Thyroid gland (tissue), 4 donors: ENCODE measurements around the gene ZNF20. TPM values are rescaled to one million over a fixed set of nuclear protein-coding genes. Genes with fewer than 3 reads are reported as not detected.
A peak's percentile ranks its signal among the peaks of the same experiment; 100 is the strongest.

Experiments
- DNase-seq, 2 donors: peaks; one replicate each; pipeline ENCODE4 v3.0.0-alpha.2; 2019
- H3K27ac ChIP-seq, 3 donors: fragments of 200-600 bp; sonication (generic); 1 replicate in 2 of 3; 2 replicates in 1 of 3; pipeline ENCODE4 v1.5.1; 2016 to 2019; ENCODE audit warnings: mild to moderate bottlenecking in 1 of 3, moderate library complexity in 1 of 3
- H3K27me3 ChIP-seq: fragments of 200-600 bp; sonication (generic); one replicate; pipeline ENCODE4 v1.5.1; 2019
- H3K36me3 ChIP-seq, 2 donors: fragments of 200-600 bp; sonication (generic); one replicate each; pipeline ENCODE4 v1.5.1; 2016 to 2019
- H3K4me1 ChIP-seq, 2 donors: fragments of 200-600 bp; sonication (generic); one replicate each; pipeline ENCODE4 v1.5.1; 2017 to 2019
- H3K4me3 ChIP-seq, 3 donors: fragments of 200-600 bp; sonication (generic); replicated peaks in 1 of 3; 1 replicate in 2 of 3; 2 replicates in 1 of 3; pipeline ENCODE4 v1.5.1; 2016; ENCODE audit warnings: mild to moderate bottlenecking in 1 of 3
- H3K9me3 ChIP-seq: fragments of 200-600 bp; sonication (generic); one replicate; pipeline ENCODE4 v1.5.1; 2017
- POLR2A ChIP-seq, 2 donors: fragments of 450-650 bp; IDR thresholded peaks; one replicate each; pipeline ENCODE4 v1.6.1; 2017; ENCODE audit warnings: antibody characterized with exemption in 2 of 2, mild to moderate bottlenecking in 2 of 2, moderate library complexity in 1 of 2
- WGBS, 2 donors: methylation state at CpG; one replicate each; pipeline ENCODE4 v1.1.5; 2017; 5-methylcytosine and 5-hydroxymethylcytosine counted together
- intact Hi-C: fragments of 100-400 bp; cut with DNase I; formaldehyde crosslinking; loops from one replicate; pipeline ENCODE4 v1.15.1; 2023
- total RNA-seq, 4 donors: library from RNA; depleted of rRNA; stranded (reverse); fragments of >200 nt; gene quantifications; one replicate each; pipeline ENCODE4 v1.2.3, GENCODE V29; 2016
- TF ChIP-seq, protein P1 (sequence below), 6 experiments: fragments of 200-600 bp in 3 of 6; fragments of 450-650 bp in 3 of 6; sonication (generic) in 3 of 6; IDR thresholded peaks; one replicate each; pipeline ENCODE4 v1.5.1; 2016 to 2019; ENCODE audit warnings: antibody characterized with exemption in 6 of 6, mild to moderate bottlenecking in 2 of 6, inconsistent platforms in 1 of 6, moderate library complexity in 1 of 6

Gene ZNF20
- total RNA-seq, 4 donors from 2014 or later = 5.2 to 7.5 (median 6.2) TPM

DNA sequence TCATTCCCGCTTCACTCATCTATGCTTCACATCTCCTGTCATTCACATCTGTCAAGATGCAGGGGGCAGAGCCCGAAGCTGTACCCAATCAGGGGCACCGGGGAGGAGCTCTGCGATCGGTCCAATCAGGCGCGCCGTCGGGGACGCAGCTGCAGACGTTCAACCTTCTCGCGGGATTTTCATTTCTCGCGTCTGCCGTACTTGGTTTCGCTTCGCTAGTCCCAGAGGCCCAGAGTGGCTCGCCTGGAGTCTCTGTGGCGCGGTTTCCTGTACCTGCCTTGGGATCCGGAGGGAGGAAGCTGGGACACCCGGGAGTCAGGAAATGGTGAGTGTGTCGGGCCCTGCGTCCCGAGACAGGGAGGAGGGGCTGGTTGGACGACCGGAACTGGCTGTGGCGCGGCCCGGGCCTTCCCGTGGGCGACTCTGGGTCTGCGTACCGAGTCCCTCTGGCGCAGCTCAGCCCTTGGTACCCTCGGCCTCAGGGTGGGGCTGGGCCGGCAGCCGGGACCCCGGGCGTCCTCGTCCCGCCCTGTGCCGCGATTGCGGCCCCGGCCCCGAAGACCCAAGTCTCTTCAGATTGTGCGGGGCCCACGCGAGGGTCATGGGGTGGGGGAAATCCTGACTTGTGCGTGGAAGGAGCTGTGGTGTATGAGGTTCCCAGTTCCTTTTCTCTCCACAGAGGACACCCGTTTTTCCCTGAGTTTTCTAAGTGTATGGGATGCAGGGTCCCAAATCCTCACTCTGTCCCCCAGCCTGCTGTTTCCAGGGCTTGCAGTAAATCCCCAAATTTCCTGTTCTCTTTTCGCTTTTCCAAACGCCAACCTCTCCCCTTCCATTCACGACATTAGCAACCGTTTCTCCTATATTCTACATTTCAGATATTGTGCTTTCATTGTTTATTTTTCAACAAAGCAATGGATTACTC lies 23.0 kb upstream of the ZNF20 start, which contains the start of gene ZNF136:
Gene ZNF136 (plus strand): TSS at position 215 of the 925 bp plus-strand sequence. CDS start 108 bp downstream, at position 323.
- Histone ChIP-seq H3K36me3 (no peaks in the 10 kb centered on the region), H3K4me1 (peaks cover 14 to 15% of the 10 kb centered on the region in 2 donors), H3K27ac (peak within 1 kb of the TSS; percentile 89 to 96 (median 96)), H3K4me3 (peak within 1 kb of the TSS; percentile 68 to 89 (median 80)), H3K27me3 (no peaks in the 10 kb centered on the region), H3K9me3 (no peaks in the 10 kb centered on the region)
- intact Hi-C loops = no loop called here
- peak; percentile 94 to 96 for DNase-seq
- TF ChIP-seq, protein P1, sequence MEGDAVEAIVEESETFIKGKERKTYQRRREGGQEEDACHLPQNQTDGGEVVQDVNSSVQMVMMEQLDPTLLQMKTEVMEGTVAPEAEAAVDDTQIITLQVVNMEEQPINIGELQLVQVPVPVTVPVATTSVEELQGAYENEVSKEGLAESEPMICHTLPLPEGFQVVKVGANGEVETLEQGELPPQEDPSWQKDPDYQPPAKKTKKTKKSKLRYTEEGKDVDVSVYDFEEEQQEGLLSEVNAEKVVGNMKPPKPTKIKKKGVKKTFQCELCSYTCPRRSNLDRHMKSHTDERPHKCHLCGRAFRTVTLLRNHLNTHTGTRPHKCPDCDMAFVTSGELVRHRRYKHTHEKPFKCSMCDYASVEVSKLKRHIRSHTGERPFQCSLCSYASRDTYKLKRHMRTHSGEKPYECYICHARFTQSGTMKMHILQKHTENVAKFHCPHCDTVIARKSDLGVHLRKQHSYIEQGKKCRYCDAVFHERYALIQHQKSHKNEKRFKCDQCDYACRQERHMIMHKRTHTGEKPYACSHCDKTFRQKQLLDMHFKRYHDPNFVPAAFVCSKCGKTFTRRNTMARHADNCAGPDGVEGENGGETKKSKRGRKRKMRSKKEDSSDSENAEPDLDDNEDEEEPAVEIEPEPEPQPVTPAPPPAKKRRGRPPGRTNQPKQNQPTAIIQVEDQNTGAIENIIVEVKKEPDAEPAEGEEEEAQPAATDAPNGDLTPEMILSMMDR (IDR thresholded peaks at IDR 0.05) = peak in 1 of 6 experiments; percentile 3
- peak in 1 of 2 donors; percentile 87 for TF ChIP-seq POLR2A (IDR thresholded peaks at IDR 0.05)
- 0% methylated on average over 25 to 26 of the region's 57 CpGs for WGBS, 2 donors

DNA sequence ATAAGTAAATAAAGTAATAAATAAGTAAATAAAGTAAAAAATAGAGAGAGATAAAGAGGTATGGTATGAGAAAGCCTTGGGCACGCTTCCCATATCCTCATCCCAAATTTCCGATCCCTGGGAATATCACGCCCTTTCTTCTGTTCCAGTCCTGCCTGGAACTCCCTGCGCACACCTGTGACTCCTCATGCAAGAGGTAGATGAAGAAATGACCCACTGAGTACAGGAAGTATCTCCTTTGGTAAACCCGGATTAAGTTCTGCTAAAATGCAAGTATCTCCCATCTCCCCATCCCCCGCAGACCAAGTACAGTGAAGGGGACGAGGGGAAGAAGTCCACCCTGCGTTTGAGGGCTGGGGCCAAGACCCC lies 22.3 kb upstream of the ZNF20 start:
- H3K27ac ChIP-seq = peak overlapping the region in 1 of 3 donors; percentile 96
- H3K36me3 ChIP-seq = no peaks in the 10 kb centered on the region
- H3K4me1 ChIP-seq = peaks cover 14 to 15% of the 10 kb centered on the region in 2 donors
- WGBS, 2 donors = 19 to 23% methylated on average over 8 of the region's 8 CpGs
- intact Hi-C loops = no loop called here
- no peaks in the 10 kb centered on the region for H3K9me3 ChIP-seq
- H3K27me3 ChIP-seq = no peaks in the 10 kb centered on the region
- no peak for TF ChIP-seq POLR2A (IDR thresholded peaks at IDR 0.05)
- TF ChIP-seq, protein P1 (IDR thresholded peaks at IDR 0.05) = no peak
- no peak for DNase-seq
- peak overlapping the region in 2 of 3 donors; percentile 68 to 80 for H3K4me3 ChIP-seq

DNA sequence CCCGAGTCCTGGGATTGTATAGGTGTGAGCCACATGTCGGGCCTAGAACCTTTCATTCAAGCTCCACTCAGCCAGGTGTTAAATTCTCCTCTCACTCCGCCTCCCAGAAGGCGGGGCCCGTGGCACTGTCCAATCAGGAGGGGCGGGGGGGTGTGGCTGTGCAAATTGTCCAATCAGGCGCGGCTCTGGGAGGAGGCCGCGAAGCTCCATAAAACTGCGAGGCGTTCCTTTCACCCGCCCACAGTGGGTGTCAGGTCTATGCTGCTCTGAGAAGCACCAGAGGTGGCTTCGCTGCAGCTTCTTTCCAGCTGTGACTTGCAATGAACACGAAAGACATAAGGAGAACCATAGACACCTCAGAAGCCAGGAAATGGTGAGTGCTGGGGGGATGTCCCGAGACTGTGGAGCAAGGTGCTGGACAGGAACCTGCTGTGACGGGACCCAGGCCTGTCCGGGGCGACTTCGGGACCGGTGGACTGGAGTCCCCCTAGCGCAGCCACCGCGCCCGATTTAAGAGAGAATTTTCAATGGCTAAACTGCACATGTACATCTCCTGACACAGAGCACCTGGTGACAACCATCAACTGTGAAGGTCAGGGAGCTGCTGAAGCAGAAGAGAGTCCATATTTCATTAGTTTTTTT lies 19.7 kb upstream of the ZNF20 start:
- intact Hi-C loops = no loop called here
- Histone ChIP-seq H3K27ac (no peak overlapping the region), H3K36me3 (no peaks in the 10 kb centered on the region), H3K4me1 (peaks cover 19 to 20% of the 10 kb centered on the region in 2 donors), H3K9me3 (no peaks in the 10 kb centered on the region), H3K4me3 (no peak overlapping the region), H3K27me3 (no peaks in the 10 kb centered on the region)
- 93 to 94% methylated on average over 25 of the region's 25 CpGs for WGBS, 2 donors
- DNase-seq = no peak
- TF ChIP-seq, protein P1 (IDR thresholded peaks at IDR 0.05) = no peak
- no peak for TF ChIP-seq POLR2A (IDR thresholded peaks at IDR 0.05)

DNA sequence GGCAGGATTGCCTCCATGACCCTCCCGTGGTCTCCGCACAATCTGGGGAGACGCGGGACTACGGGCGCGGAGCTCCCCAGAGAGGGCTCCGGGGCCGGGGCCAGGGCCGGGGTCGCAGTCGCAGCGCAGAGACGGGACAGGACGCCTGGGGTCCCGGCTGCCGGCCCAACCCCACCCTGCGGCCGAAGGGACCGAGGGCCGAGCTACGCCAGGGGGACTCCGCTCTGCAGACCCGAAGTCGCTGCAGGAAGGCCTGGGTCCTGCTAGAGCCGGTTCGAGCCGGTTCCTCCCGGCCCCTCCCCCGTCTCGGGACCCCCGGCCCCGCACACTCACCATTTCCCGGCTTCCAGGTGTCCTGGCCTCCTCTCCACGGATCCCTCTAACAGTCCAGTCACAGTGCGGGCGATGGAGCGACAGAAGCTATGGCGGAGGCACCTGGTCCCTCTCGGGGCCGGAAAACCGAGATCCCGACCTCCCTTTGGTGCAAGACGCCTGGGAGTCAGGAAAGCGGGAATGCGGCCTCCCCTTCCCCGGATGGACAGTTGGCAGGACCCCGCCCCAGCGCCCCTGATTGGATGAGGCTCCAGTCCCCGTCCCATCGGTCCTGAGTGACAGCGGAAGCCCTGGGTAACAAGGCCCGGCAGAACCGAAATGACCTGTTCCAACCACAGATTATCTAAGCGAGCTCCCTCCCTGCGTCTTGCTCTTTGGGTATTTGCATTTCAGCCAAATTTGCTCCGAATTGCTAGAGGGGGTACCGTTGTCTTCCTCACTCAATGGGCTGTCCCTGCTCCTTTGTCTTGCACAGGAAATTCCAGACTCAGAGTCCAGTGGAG lies 16.3 kb upstream of the ZNF20 start, which contains the start of gene ZNF625:
Gene ZNF625 (minus strand): TSS at position 512 of the 836 bp plus-strand sequence. CDS start 176 bp downstream, at position 336.
- TF ChIP-seq, protein P1 (IDR thresholded peaks at IDR 0.05) = no peak
- TF ChIP-seq POLR2A (IDR thresholded peaks at IDR 0.05) = peak in 1 of 2 donors; percentile 91
- H3K36me3 ChIP-seq = no peaks in the 10 kb centered on the region
- intact Hi-C loops = no loop called here
- DNase-seq = peak; percentile 96 to 97
- 1% methylated on average over 23 to 46 of the region's 58 CpGs for WGBS, 2 donors
- no peaks in the 10 kb centered on the region for H3K9me3 ChIP-seq
- peak within 1 kb of the TSS; percentile 78 to 92 (median 79) for H3K27ac ChIP-seq
- H3K4me3 ChIP-seq = peak within 1 kb of the TSS; percentile 58 to 99 (median 74)
- H3K27me3 ChIP-seq = no peaks in the 10 kb centered on the region
- peaks cover 6 to 13% of the 10 kb centered on the region in 2 donors for H3K4me1 ChIP-seq
